ENCODE data around the gene CSTB.
A peak's percentile ranks its signal among the peaks of the same experiment; 100 is the strongest.

Gene CSTB

GRCh38 chr21:43790010-43790524 lies 14.0 kb upstream of the CSTB start:
- Mint-ChIP-seq H3K9me3 (no peaks in the 10 kb centered on the region), H3K36me3 (peaks cover 24% of the 10 kb centered on the region), H3K4me1 (peaks cover 27% of the 10 kb centered on the region), H3K27ac (peak overlapping the region; percentile 90), H3K27me3 (peaks cover 4% of the 10 kb centered on the region), H3K4me3 (peak overlapping the region; percentile 94)
- no peak for DNase-seq
- CTCF ChIA-PET, result interaction anchor here (0.7 to 1.4 kb wide), 3 partner anchors 19 to 132 kb away, joined by 3 read pairs; no protein-coding TSS in a partner anchor

- peak; percentile 91 for DNase-seq
- peaks cover 4% of the 10 kb centered on the region for H3K27me3 Mint-ChIP-seq
- H3K27ac Mint-ChIP-seq, result peak within 1 kb of the TSS; percentile 90
- CTCF ChIA-PET, result interaction anchor here (0.7 to 1.4 kb wide), 3 partner anchors 20 to 133 kb away, joined by 3 read pairs; no protein-coding TSS in a partner anchor
- H3K4me3 Mint-ChIP-seq, result peak within 1 kb of the TSS; percentile 94
- H3K36me3 Mint-ChIP-seq, result peaks cover 23% of the 10 kb centered on the region
- H3K4me1 Mint-ChIP-seq, result peaks cover 27% of the 10 kb centered on the region
- H3K9me3 Mint-ChIP-seq, result no peaks in the 10 kb centered on the region
Observed at GRCh38 chr21:43789276-43790009, 13.3 kb upstream of the CSTB start, which contains the start of gene RRP1. Gene RRP1, plus strand, starts transcription at chr21:43789577. Its CDS starts 53 bp downstream, at chr21:43789630.

GRCh38 chr21:43786807-43787440 lies 10.8 kb upstream of the CSTB start:
- Mint-ChIP-seq H3K4me3 (no peak overlapping the region), H3K27ac (no peak overlapping the region), H3K9me3 (no peaks in the 10 kb centered on the region), H3K36me3 (peaks cover 6% of the 10 kb centered on the region), H3K27me3 (peaks cover 4% of the 10 kb centered on the region), H3K4me1 (peaks cover 46% of the 10 kb centered on the region)
- CTCF ChIA-PET, result no interaction called here
- no peak for DNase-seq

- no peak overlapping the region for H3K4me3 Mint-ChIP-seq
- H3K9me3 Mint-ChIP-seq, result no peaks in the 10 kb centered on the region
- peaks cover 4% of the 10 kb centered on the region for H3K36me3 Mint-ChIP-seq
- no peak overlapping the region for H3K27ac Mint-ChIP-seq
- peaks cover 46% of the 10 kb centered on the region for H3K4me1 Mint-ChIP-seq
- H3K27me3 Mint-ChIP-seq, result peaks cover 4% of the 10 kb centered on the region
- no peak for DNase-seq
- CTCF ChIA-PET, result no interaction called here
Observed at GRCh38 chr21:43786300-43786806, 10.2 kb upstream of the CSTB start.

- DNase-seq, result no peak
- CTCF ChIA-PET, result no interaction called here
- peaks cover 43% of the 10 kb centered on the region for H3K4me1 Mint-ChIP-seq
- no peak overlapping the region for H3K27ac Mint-ChIP-seq
- no peaks in the 10 kb centered on the region for H3K36me3 Mint-ChIP-seq
- H3K9me3 Mint-ChIP-seq, result no peaks in the 10 kb centered on the region
- H3K27me3 Mint-ChIP-seq, result peaks cover 4% of the 10 kb centered on the region
- H3K4me3 Mint-ChIP-seq, result no peak overlapping the region
Observed at GRCh38 chr21:43785134-43785533, 9.0 kb upstream of the CSTB start.

- no peak for DNase-seq
- CTCF ChIA-PET, result no interaction called here
- peaks cover 4% of the 10 kb centered on the region for H3K27me3 Mint-ChIP-seq
- no peaks in the 10 kb centered on the region for H3K36me3 Mint-ChIP-seq
- H3K4me3 Mint-ChIP-seq, result no peak overlapping the region
- peaks cover 49% of the 10 kb centered on the region for H3K4me1 Mint-ChIP-seq
- no peaks in the 10 kb centered on the region for H3K9me3 Mint-ChIP-seq
- H3K27ac Mint-ChIP-seq, result no peak overlapping the region
Observed at GRCh38 chr21:43783098-43783700, 7.1 kb upstream of the CSTB start.

GRCh38 chr21:43782431-43783097 lies 6.5 kb upstream of the CSTB start:
- CTCF ChIA-PET, result interaction anchor here (0.6 kb wide), 1 partner anchor 11 kb away, joined by 3 read pairs; no protein-coding TSS in a partner anchor
- Mint-ChIP-seq H3K4me1 (peaks cover 55% of the 10 kb centered on the region), H3K9me3 (no peaks in the 10 kb centered on the region), H3K36me3 (no peaks in the 10 kb centered on the region), H3K27me3 (peaks cover 4% of the 10 kb centered on the region), H3K4me3 (no peak overlapping the region), H3K27ac (peak overlapping the region; percentile 37)
- no peak for DNase-seq

- H3K4me3 Mint-ChIP-seq, result no peak overlapping the region
- H3K36me3 Mint-ChIP-seq, result no peaks in the 10 kb centered on the region
- DNase-seq, result no peak
- no peak overlapping the region for H3K27ac Mint-ChIP-seq
- CTCF ChIA-PET, result interaction anchor here (0.6 kb wide), 1 partner anchor 10 kb away, joined by 3 read pairs; no protein-coding TSS in a partner anchor
- H3K4me1 Mint-ChIP-seq, result peaks cover 58% of the 10 kb centered on the region
- H3K27me3 Mint-ChIP-seq, result peaks cover 4% of the 10 kb centered on the region
- H3K9me3 Mint-ChIP-seq, result no peaks in the 10 kb centered on the region
Observed at GRCh38 chr21:43781846-43782245, 5.7 kb upstream of the CSTB start.

- Mint-ChIP-seq H3K4me1 (peaks cover 66% of the 10 kb centered on the region), H3K4me3 (no peak overlapping the region), H3K27me3 (no peaks in the 10 kb centered on the region), H3K27ac (no peak overlapping the region), H3K9me3 (no peaks in the 10 kb centered on the region), H3K36me3 (peaks cover 5% of the 10 kb centered on the region)
- no peak for DNase-seq
- CTCF ChIA-PET, result no interaction called here
Observed at GRCh38 chr21:43779660-43780059, 3.6 kb upstream of the CSTB start.

- Mint-ChIP-seq H3K36me3 (peaks cover 13% of the 10 kb centered on the region), H3K9me3 (no peaks in the 10 kb centered on the region), H3K27me3 (no peaks in the 10 kb centered on the region), H3K4me1 (peaks cover 72% of the 10 kb centered on the region), H3K4me3 (peak overlapping the region; percentile 56), H3K27ac (peak overlapping the region; percentile 86)
- CTCF ChIA-PET, result no interaction called here
- DNase-seq, result peak; percentile 51
Observed at GRCh38 chr21:43778469-43779335, 2.6 kb upstream of the CSTB start.

GRCh38 chr21:43777953-43778352 lies 1.8 kb upstream of the CSTB start:
- no peaks in the 10 kb centered on the region for H3K27me3 Mint-ChIP-seq
- H3K9me3 Mint-ChIP-seq, result no peaks in the 10 kb centered on the region
- H3K27ac Mint-ChIP-seq, result peak overlapping the region; percentile 86
- H3K36me3 Mint-ChIP-seq, result peaks cover 21% of the 10 kb centered on the region
- H3K4me1 Mint-ChIP-seq, result peaks cover 70% of the 10 kb centered on the region
- CTCF ChIA-PET, result no interaction called here
- no peak for DNase-seq
- H3K4me3 Mint-ChIP-seq, result peak overlapping the region; percentile 56

- H3K27ac Mint-ChIP-seq, result peak overlapping the region; percentile 86
Observed at GRCh38 chr21:43775190-43775589, 918 bp downstream of the CSTB start.

GRCh38 chr21:43774163-43774562 lies 1.9 kb downstream of the CSTB start:
- H3K4me1 Mint-ChIP-seq, result peaks cover 49% of the 10 kb centered on the region
- H3K27me3 Mint-ChIP-seq, result no peaks in the 10 kb centered on the region
- H3K36me3 Mint-ChIP-seq, result peaks cover 27% of the 10 kb centered on the region
- H3K27ac Mint-ChIP-seq, result no peak overlapping the region
- DNase-seq, result no peak
- H3K9me3 Mint-ChIP-seq, result no peaks in the 10 kb centered on the region
- peak overlapping the region; percentile 35 for H3K4me3 Mint-ChIP-seq
- CTCF ChIA-PET, result no interaction called here

More at GRCh38 chr21:43775190-43775589, 918 bp downstream of the CSTB start:
- Mint-ChIP-seq H3K4me1 (peaks cover 56% of the 10 kb centered on the region), H3K36me3 (peaks cover 27% of the 10 kb centered on the region), H3K27me3 (no peaks in the 10 kb centered on the region), H3K9me3 (no peaks in the 10 kb centered on the region), H3K4me3 (peak overlapping the region; percentile 97)
- no peak for DNase-seq
- CTCF ChIA-PET, result no interaction called here
